Measurements from ENCODE around the gene FABP1.

The FABP1 gene

DNA sequence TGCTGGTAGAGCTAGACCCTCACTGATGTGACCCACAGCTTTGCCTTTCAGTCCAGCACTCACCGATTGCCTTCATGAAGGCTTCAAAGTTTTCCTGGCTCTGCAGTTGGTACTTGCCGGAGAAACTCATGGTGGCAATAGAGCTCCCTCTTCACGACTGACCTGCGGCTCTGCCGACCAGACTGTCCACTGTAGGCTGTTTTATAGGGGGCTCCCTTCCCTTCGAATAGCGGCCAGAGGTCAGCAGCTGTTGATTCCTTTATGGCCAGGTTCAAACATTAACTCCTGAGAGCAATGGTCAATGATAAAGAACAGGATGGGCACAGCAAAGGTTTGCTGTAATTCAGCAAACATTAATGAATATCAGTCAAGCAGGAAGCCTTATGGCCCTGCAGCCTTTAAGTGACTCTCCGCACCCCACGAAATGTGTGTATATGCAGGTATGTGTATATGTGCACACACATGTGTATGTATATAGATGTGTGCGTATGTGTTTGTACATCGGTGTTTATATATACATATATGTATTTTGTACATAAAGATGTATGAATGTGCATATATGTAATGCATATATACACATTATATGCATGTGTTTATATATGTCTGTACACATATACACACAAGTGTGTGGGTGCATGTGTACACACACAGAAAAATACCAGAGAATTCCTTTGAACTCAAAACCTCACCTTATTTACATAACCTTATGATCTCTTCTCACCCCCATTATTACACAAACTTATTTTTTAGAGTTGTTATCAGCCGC, at the start of gene FABP1:
Gene FABP1 (minus strand): TSS at position 175 of the 766 bp plus-strand sequence. CDS start 45 bp downstream, at position 130.
- no peaks in the 10 kb centered on the region for H3K36me3 Mint-ChIP-seq
- no peaks in the 10 kb centered on the region for H3K9me3 Mint-ChIP-seq
- no peak within 1 kb of the TSS for H3K4me3 Mint-ChIP-seq
- H3K27me3 Mint-ChIP-seq = peaks cover 24 to 31% of the 10 kb centered on the region in 2 donors
- H3K4me1 Mint-ChIP-seq = no peaks in the 10 kb centered on the region
- no peak within 1 kb of the TSS for H3K27ac Mint-ChIP-seq
- no peak for DNase-seq
- no peak for ATAC-seq (replicated peaks)

DNA sequence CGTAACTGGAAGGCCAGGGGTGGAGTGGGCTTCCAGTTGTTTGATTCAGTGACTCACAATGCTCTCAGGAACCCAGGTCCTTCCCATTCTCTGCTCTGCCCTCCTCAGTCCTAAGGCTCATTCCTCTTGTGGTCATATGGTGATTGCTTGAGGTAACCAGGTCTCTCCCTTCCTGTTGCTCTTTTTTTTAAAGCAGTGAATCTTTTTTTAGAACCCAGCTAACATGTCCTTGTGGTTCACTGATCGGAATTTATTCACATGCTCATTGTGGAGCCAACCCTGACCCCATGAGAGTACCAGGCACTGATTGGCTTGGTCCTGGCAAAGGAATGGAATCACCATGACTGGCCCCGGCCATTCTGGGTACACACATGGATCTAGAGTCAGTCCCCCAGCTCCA, 49.7 kb upstream of the FABP1 start:
- Mint-ChIP-seq H3K4me3 (no peak overlapping the region), H3K4me1 (peaks cover 9 to 13% of the 10 kb centered on the region in 2 donors), H3K9me3 (no peaks in the 10 kb centered on the region), H3K27me3 (peaks cover 0 to 12% of the 10 kb centered on the region in 2 donors), H3K27ac (no peak overlapping the region), H3K36me3 (peaks cover 0 to 5% of the 10 kb centered on the region in 2 donors)
- DNase-seq (no peak), ATAC-seq (replicated peaks) (no peak)

DNA sequence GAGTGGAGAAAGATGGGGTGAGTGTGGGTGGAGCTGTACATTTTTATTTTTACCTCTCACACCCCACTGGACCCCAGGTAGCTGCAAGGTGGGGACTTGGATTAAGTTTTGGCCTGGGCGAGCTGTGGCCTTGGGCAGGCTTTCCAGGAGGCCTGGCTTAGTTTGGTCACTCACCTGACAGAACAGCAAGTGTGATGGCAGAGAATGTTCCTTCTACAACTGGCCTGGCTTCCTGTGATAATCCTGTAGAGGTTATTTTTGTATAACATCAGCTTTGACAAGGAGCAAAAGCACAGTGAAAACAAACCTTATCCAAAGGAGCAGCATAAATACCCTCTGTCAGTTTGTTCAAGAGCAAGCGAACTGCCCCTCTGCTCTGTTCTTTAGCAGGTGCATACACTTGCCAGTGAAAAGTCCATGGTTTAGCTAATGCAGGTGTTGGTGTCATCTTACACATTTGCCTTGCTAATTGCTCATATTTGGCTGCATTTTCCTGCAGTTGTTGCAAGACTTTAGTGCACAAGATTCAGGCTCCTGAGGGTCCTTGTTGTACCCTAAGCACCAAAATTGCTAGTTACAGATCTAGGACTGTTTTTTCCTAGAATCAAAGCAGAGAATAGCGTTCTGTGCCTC, 48.6 kb upstream of the FABP1 start:
- ATAC-seq (replicated peaks) = no peak

DNA sequence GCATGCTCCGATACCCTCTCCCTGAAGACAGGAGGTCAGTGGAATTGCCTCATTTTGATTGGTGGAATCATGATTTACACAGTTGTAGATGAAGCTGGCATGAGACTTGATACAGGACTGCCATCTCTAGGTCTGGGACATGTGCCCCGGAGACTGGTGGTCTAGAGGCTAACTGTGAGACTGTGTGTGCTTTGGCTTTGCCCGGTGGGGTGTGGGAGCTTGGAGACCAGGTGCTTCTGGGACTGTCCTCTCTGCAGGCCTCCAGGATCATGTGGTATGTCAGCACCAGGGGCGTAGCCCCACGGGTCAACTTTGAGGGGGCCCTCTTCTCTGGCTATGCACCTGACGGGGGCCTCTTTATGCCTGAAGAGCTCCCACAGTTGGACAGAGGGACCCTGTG, 45.0 kb upstream of the FABP1 start:
- DNase-seq (no peak), ATAC-seq (replicated peaks) (no peak)
- Mint-ChIP-seq H3K27ac (no peak overlapping the region), H3K4me3 (no peak overlapping the region), H3K36me3 (peaks cover 0 to 9% of the 10 kb centered on the region in 2 donors), H3K4me1 (peaks cover 0 to 14% of the 10 kb centered on the region in 2 donors), H3K27me3 (peaks cover 0 to 26% of the 10 kb centered on the region in 2 donors), H3K9me3 (no peaks in the 10 kb centered on the region)

More for the DNA sequence above, 48.6 kb upstream of the FABP1 start:
- H3K36me3 Mint-ChIP-seq = peaks cover 0 to 5% of the 10 kb centered on the region in 2 donors
- no peak overlapping the region for H3K4me3 Mint-ChIP-seq
- no peak for DNase-seq
- H3K9me3 Mint-ChIP-seq = no peaks in the 10 kb centered on the region
- H3K27me3 Mint-ChIP-seq = peaks cover 0 to 17% of the 10 kb centered on the region in 2 donors
- H3K4me1 Mint-ChIP-seq = peaks cover 2 to 8% of the 10 kb centered on the region in 2 donors
- no peak overlapping the region for H3K27ac Mint-ChIP-seq

DNA sequence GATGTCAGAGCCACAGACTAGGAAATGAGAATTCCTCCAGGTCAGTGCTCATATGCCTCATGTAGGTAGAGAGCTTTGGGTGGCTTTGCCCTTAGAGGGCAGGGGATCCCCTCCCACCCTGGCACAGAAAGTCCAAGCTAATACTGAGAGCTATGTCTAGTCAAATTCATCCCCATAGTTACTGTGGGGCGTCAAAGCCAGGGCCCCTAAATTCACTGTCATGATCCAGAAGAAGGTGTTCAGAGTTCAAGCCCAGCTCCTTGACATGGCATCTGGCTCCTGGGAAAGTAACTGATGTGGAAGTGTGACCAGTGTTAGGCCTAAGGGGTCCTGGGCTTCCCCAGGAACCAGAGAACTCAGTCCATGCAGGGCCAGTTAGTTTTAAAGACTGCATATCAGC, 44.1 kb upstream of the FABP1 start:
- peaks cover 0 to 14% of the 10 kb centered on the region in 2 donors for H3K4me1 Mint-ChIP-seq
- H3K36me3 Mint-ChIP-seq = peaks cover 0 to 9% of the 10 kb centered on the region in 2 donors
- H3K27me3 Mint-ChIP-seq = peaks cover 0 to 22% of the 10 kb centered on the region in 2 donors
- DNase-seq (no peak), ATAC-seq (replicated peaks) (no peak)
- H3K27ac Mint-ChIP-seq = no peak overlapping the region
- no peak overlapping the region for H3K4me3 Mint-ChIP-seq
- no peaks in the 10 kb centered on the region for H3K9me3 Mint-ChIP-seq

DNA sequence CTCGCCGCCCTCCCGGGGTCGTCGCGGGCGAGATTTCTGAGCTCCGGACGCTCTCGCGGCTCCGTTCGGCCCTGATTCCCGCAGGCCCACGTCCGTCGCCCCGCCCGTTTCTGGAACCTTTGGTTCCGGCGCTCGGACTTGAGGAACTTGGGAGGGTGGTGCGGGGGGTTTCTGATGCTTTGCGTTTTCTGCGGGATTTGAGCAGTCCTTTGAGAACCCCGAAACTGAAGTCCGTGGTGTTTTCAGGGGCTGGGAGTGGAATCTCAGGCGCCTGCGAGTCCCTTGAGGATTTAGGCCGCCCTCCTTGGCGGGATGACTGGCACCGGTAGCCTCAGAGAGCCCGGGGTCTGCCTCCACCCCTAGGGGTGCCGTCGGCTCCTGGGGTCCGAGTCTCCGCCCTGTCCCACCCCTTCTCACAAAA, 42.6 kb upstream of the FABP1 start:
- peak in 1 of 2 donors; percentile 60 for ATAC-seq (replicated peaks)
- peaks cover 0 to 22% of the 10 kb centered on the region in 2 donors for H3K27me3 Mint-ChIP-seq
- peaks cover 0 to 9% of the 10 kb centered on the region in 2 donors for H3K36me3 Mint-ChIP-seq
- H3K4me1 Mint-ChIP-seq = peaks cover 0 to 14% of the 10 kb centered on the region in 2 donors
- no peak overlapping the region for H3K27ac Mint-ChIP-seq
- no peak for DNase-seq
- H3K9me3 Mint-ChIP-seq = no peaks in the 10 kb centered on the region
- H3K4me3 Mint-ChIP-seq = peak overlapping the region; percentile 68 to 92

DNA sequence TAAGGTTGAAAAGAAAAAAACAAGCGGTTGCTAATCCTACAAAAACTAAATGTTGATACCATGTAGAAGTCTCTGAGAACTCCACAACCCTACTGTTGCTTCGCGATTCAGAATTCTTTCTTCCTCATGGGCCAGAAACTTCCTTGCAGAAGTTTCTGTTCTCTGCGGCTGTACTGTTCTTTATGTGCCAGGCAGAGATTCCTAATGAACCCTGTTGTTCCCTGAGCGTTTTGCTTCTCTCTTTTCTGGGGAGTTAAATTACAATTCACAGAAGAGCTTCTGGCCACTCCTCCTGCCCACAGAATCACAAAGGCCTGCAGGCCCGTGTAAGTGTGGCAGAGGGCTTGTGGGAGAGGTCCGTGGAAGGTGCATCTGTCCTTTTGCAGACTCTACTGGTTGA, 40.5 kb upstream of the FABP1 start:
- Mint-ChIP-seq H3K4me1 (peaks cover 0 to 14% of the 10 kb centered on the region in 2 donors), H3K27ac (no peak overlapping the region)

DNA sequence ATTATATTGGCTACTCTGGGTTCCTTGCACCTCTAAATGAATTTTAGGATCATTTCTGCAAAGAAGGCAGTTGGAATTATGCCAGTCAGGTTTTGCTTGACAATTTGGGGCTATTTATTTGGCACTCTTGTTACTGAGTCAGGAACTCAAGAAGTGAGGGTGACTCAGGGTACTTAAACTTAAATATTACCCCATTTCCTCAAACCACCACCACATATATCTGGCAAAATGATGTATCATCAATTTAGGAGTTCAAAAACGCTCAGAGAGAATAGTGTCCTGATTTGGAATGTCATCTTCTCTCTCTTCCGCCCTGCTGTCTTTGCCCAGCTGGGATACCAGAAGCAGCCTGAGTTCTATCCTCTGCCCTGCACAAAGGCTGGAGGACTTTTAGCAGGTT, 39.9 kb upstream of the FABP1 start:
- H3K9me3 Mint-ChIP-seq = no peaks in the 10 kb centered on the region
- H3K36me3 Mint-ChIP-seq = peaks cover 0 to 4% of the 10 kb centered on the region in 2 donors
- no peak overlapping the region for H3K4me3 Mint-ChIP-seq
- H3K27ac Mint-ChIP-seq = no peak overlapping the region
- peaks cover 0 to 20% of the 10 kb centered on the region in 2 donors for H3K27me3 Mint-ChIP-seq
- DNase-seq (no peak), ATAC-seq (replicated peaks) (no peak)
- H3K4me1 Mint-ChIP-seq = peaks cover 0 to 14% of the 10 kb centered on the region in 2 donors

More for the DNA sequence above, 40.5 kb upstream of the FABP1 start:
- Mint-ChIP-seq H3K4me3 (no peak overlapping the region), H3K9me3 (no peaks in the 10 kb centered on the region), H3K27me3 (peaks cover 0 to 22% of the 10 kb centered on the region in 2 donors), H3K36me3 (peaks cover 0 to 4% of the 10 kb centered on the region in 2 donors)
- DNase-seq (no peak), ATAC-seq (replicated peaks) (no peak)

DNA sequence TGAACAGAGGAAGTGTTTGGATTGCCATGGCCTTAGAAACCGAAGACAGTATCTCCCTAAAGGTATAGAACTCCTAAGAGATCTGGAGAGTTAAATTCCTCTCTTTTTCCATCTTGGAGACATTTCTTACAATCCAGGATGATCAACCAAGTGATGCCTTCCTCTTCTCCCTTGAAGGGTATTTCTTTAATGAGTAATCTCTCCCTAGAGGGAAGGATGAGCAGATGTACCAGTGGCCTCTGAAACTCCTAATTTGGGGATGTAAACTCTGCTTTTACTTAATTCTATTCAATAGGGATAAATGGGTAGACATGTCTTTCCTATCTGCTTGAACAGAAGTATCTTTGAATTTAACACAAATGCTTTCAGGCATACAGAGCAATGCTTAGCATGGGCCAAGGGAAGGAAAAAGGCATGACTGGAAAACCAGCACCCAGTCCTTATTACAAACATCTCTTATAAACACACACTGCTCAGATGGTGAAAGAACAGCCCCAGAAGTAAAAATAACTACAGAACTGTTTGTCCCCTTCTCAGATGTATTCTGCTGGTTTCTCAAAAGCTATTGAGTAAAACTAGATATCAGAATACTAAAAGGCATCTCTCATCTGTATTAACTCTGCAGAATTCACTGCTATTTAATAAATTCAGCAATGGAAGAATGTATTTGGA, 37.6 kb upstream of the FABP1 start:
- ATAC-seq (replicated peaks) (no peak), DNase-seq (no peak)
- H3K4me3 Mint-ChIP-seq = no peak overlapping the region
- H3K27ac Mint-ChIP-seq = no peak overlapping the region
- no peaks in the 10 kb centered on the region for H3K9me3 Mint-ChIP-seq
- no peaks in the 10 kb centered on the region for H3K4me1 Mint-ChIP-seq
- H3K27me3 Mint-ChIP-seq = peaks cover 0 to 5% of the 10 kb centered on the region in 2 donors
- H3K36me3 Mint-ChIP-seq = peaks cover 0 to 4% of the 10 kb centered on the region in 2 donors

DNA sequence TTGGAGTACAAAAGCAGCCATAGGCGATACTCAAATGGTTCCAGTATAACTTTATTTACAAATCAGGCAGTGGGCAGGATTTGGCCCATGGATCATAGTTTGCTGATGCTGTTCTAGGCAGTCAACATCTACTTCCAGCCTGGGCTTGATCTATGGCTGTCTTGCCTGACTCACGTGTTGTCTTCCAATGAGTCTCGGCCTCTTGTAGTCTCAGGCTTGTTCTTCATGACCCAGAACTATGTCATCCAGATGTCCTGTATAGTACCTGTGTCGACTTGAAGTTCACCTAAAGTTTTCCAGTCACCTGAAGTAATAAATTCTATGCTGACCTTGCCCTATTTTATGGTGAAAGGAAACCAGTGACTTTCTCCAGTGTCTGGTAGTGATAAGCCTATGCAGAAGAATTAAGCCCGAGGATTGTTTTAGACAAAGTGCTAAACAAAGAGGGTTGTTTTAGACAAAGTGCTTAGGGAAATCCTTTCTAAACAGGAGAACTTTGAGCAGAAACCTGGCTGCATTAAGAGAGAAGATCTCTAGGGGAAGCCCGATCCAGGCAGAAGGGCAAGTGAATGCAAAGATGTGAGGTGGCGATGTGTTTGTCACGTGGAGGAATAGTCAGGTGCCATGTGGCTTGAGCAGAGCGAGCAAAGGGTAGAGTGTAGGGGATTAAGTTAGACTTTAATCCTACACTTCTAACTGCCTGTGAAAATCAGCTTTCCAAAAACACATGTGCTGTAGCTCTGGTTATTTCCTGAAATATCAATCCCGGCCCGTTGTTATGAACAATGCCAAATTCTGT, 33.8 kb upstream of the FABP1 start:
- DNase-seq (no peak), ATAC-seq (replicated peaks) (no peak)
- Mint-ChIP-seq H3K4me3 (no peak overlapping the region), H3K27ac (no peak overlapping the region), H3K36me3 (no peaks in the 10 kb centered on the region), H3K4me1 (peaks cover 0 to 1% of the 10 kb centered on the region in 2 donors), H3K27me3 (no peaks in the 10 kb centered on the region), H3K9me3 (no peaks in the 10 kb centered on the region)

DNA sequence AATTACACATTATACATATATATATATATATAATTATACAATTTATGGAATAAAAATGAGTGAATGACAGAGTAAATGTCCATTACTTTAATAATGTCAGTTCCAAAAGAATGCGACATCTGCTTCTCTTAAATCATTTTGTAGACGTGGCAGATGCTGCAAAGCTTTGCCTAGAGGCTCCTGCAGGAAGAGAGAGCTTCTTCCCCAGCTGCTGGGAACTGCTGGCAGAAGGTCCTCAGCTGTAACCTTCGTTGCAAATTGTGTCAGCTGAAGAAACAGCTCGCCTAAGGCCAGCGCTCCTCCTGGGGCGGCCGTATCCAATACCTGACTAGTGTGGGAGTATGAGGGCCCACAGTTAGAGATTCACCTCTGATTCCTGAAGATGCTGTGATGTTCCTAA, 32.7 kb upstream of the FABP1 start:
- Mint-ChIP-seq H3K4me1 (peaks cover 0 to 1% of the 10 kb centered on the region in 2 donors), H3K36me3 (no peaks in the 10 kb centered on the region), H3K9me3 (no peaks in the 10 kb centered on the region), H3K27me3 (no peaks in the 10 kb centered on the region), H3K27ac (no peak overlapping the region), H3K4me3 (no peak overlapping the region)
- DNase-seq = no peak
- ATAC-seq (replicated peaks) = no peak

DNA sequence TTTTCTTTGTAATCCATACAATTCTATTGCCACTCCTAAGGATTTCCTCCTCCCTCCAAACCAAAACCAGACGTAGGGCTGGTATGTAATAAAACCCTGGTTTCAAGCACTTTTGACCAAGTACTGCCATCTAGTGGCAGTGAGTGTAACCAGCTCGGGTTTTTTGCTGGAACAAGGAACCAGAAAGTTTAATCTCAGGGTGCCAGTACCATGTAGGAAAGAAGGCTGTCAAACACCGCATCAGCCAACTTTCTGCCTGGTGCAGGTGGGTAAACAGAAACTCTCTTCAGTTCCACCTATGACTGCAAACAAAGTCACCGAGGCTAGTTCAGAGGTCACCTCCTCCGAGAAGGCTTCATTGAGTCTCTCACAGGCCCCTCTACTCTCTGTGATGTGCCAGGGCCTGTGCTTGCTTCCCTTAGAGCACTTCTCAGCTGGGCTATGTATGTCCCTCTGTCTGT, 32.1 kb upstream of the FABP1 start:
- Mint-ChIP-seq H3K27me3 (no peaks in the 10 kb centered on the region), H3K36me3 (no peaks in the 10 kb centered on the region), H3K4me3 (no peak overlapping the region), H3K9me3 (no peaks in the 10 kb centered on the region), H3K27ac (no peak overlapping the region), H3K4me1 (peaks cover 0 to 1% of the 10 kb centered on the region in 2 donors)
- DNase-seq (peak; percentile 34), ATAC-seq (replicated peaks) (peak; percentile 72 to 83)

DNA sequence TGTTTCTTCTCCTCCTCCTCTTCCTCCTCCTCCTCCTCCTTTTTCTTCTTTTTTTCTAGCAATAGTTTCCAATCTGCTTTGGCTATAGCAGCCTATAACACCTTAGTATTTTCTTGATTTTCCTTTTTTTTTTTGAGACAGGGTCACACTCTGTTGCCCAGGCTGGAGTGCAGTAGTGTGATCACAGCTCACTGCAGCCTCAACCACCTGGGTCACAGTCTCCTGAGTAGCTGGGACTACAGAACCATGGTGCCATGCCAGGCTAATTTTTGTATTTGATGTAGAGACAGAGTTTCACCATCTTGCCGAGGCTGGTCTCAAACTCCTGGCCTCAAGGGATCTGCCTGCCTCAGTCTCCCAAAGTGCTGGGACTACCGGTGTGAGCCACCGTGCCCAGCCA, 31.6 kb upstream of the FABP1 start:
- ATAC-seq (replicated peaks) = peak; percentile 20 to 52

More for the DNA sequence above, 31.6 kb upstream of the FABP1 start:
- Mint-ChIP-seq H3K4me1 (peaks cover 0 to 1% of the 10 kb centered on the region in 2 donors), H3K27ac (no peak overlapping the region), H3K27me3 (peaks cover 0 to 4% of the 10 kb centered on the region in 2 donors), H3K9me3 (no peaks in the 10 kb centered on the region), H3K4me3 (no peak overlapping the region), H3K36me3 (no peaks in the 10 kb centered on the region)
- DNase-seq = no peak
